ENCODE data around the gene TSHR. TPM values are rescaled to one million over a fixed set of nuclear protein-coding genes. Genes with fewer than 3 reads are reported as not detected.

The TSHR gene
- total and polyA plus RNA-seq, 2 donors (not counting 3 experiments of a cell fraction or from before 2014, with no cell fraction given): not detected

GRCh38 chr14:81042438-81042837, 87.0 kb downstream of the TSHR start:
- intact Hi-C loops (cut with micrococcal nuclease): no loop called here
- no TSS peak for BruUV-seq (replicated peaks)
- DNase-seq (ENCODE audit: low read depth, low spot score): no peak

More at GRCh38 chr14:81042438-81042837, 87.0 kb downstream of the TSHR start:
- Histone ChIP-seq H3K79me2 (ENCODE audit: control insufficient read depth, insufficient read depth, low read length) (no peaks in the 10 kb centered on the region), H4K20me1 (replicated peaks; ENCODE audit: control insufficient read depth, extremely low read depth, insufficient read depth, low read length) (no peaks in the 10 kb centered on the region), H3K9ac (replicated peaks; ENCODE audit: extremely low read depth, insufficient read depth, low read length) (no peak overlapping the region), H3K27me3 (ENCODE audit: control insufficient read depth in 2 of 2, insufficient read depth in 2 of 2, low read length in 2 of 2) (no peaks in the 10 kb centered on the region), H2AFZ (ENCODE audit: low read depth, low read length) (no peak overlapping the region), H3K9me3 (replicated peaks; ENCODE audit: control insufficient read depth, insufficient read depth, low read length) (no peaks in the 10 kb centered on the region), H3K4me3 (replicated peaks in 1 of 3; ENCODE audit: insufficient read depth in 1 of 3, low read depth in 1 of 3, low read length in 3 of 3) (no peak overlapping the region), H3K36me3 (ENCODE audit: control insufficient read depth in 2 of 2, extremely low read depth in 1 of 2, insufficient read depth in 2 of 2, low read length in 2 of 2) (no peaks in the 10 kb centered on the region), H3K9me1 (replicated peaks; ENCODE audit: control insufficient read depth, extremely low read depth, insufficient read depth, low read length) (no peaks in the 10 kb centered on the region), H3K4me2 (ENCODE audit: insufficient read depth, low read length) (no peak overlapping the region), H3K27ac (ENCODE audit: insufficient read depth, low read depth, low read length) (no peak overlapping the region), H3K4me1 (ENCODE audit: control insufficient read depth, extremely low read depth, insufficient read depth, low read length) (no peaks in the 10 kb centered on the region)
- no peak for FAIRE-seq
- ChIA-PET CTCF (no interaction called here), POLR2A (no interaction called here)
- TF ChIP-seq POLR2AphosphoS5 (IDR thresholded peaks at IDR 0.05; ENCODE audit: insufficient read depth, low read depth, low read length) (no peak), POLR2A (IDR thresholded peaks at IDR 0.05; ENCODE audit: low read depth, low read length) (no peak), EZH2 (IDR thresholded peaks at IDR 0.05; ENCODE audit: borderline replicate concordance, low read depth, low read length, severe bottlenecking) (no peak), FOS (IDR thresholded peaks at IDR 0.05; ENCODE audit: borderline replicate concordance, insufficient read depth, low read length) (no peak), GATA2 (IDR thresholded peaks at IDR 0.05; ENCODE audit: insufficient read depth, insufficient read length, low read depth, low read length) (no peak), MYC (IDR thresholded peaks at IDR 0.05; ENCODE audit: low read depth, low read length) (no peak), JUN (IDR thresholded peaks at IDR 0.05; ENCODE audit: borderline replicate concordance, insufficient read depth, insufficient read length, low read depth) (no peak)
- TF ChIP-seq, protein P1, sequence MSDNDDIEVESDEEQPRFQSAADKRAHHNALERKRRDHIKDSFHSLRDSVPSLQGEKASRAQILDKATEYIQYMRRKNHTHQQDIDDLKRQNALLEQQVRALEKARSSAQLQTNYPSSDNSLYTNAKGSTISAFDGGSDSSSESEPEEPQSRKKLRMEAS (IDR thresholded peaks at IDR 0.05; ENCODE audit: insufficient read depth, insufficient read length): no peak
- TF ChIP-seq, protein P2, sequence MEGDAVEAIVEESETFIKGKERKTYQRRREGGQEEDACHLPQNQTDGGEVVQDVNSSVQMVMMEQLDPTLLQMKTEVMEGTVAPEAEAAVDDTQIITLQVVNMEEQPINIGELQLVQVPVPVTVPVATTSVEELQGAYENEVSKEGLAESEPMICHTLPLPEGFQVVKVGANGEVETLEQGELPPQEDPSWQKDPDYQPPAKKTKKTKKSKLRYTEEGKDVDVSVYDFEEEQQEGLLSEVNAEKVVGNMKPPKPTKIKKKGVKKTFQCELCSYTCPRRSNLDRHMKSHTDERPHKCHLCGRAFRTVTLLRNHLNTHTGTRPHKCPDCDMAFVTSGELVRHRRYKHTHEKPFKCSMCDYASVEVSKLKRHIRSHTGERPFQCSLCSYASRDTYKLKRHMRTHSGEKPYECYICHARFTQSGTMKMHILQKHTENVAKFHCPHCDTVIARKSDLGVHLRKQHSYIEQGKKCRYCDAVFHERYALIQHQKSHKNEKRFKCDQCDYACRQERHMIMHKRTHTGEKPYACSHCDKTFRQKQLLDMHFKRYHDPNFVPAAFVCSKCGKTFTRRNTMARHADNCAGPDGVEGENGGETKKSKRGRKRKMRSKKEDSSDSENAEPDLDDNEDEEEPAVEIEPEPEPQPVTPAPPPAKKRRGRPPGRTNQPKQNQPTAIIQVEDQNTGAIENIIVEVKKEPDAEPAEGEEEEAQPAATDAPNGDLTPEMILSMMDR (IDR thresholded peaks at IDR 0.05; ENCODE audit: extremely low read depth in 1 of 2, insufficient read depth in 1 of 2, low read depth in 1 of 2, low read length in 2 of 2): no peak
- dilution Hi-C loops (cut with MboI; ENCODE audit: extremely low pct_ligation_motif_present, low sequenced_read_pairs): no loop called here
